NOMO-1 treated with dmso at 0.1 percent for 144 hours (cell line): Measurements from ENCODE around the gene HDAC10.
A peak's percentile ranks its signal among the peaks of the same experiment; 100 is the strongest.

Source experiments
- DNase-seq: peaks from one replicate; lab custom pipeline; 2025; ENCODE audit not compliant: unreplicated experiment; lab: John Stamatoyannopoulos, UW

The HDAC10 gene

GRCh38 chr22:50271519-50271970, 20.5 kb upstream of the HDAC10 start:
- DNase-seq = no peak

DNA sequence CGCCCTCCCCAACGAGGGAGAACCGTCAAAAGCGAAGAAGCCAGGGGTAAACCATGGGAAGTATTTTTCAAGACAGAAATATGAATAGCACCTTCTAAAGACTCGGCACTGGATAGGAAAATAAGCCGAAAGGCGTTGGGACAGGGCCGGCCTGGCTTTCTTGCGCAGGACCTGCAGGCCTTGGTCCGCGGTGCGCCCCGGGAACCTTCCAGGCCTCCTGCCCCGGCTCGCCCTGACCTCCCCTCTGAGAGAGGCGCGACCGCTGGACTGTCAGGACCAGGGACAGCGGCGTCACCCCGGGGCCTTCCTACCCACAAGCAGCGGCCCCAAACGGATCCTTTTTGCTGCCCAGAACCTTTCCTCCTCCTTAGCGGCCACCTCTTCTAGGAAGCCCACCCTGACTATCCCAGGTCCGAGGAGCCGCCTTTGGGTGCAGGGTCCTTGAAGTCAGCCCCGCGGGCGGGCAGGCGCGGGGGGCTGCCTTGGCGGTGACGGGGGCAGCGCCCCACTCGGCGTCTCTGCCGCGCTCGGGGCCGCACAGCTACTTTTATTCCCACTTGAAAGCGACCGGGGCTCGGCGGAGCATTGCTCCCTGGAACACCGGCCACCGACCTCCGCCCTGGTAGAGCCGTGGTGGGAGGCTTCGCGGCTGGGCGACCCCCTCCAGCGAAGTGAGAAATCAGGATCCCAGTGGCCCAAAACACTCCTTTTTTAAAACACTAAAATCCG, 19.8 kb upstream of the HDAC10 start:
- DNase-seq = peak; percentile 19

DNA sequence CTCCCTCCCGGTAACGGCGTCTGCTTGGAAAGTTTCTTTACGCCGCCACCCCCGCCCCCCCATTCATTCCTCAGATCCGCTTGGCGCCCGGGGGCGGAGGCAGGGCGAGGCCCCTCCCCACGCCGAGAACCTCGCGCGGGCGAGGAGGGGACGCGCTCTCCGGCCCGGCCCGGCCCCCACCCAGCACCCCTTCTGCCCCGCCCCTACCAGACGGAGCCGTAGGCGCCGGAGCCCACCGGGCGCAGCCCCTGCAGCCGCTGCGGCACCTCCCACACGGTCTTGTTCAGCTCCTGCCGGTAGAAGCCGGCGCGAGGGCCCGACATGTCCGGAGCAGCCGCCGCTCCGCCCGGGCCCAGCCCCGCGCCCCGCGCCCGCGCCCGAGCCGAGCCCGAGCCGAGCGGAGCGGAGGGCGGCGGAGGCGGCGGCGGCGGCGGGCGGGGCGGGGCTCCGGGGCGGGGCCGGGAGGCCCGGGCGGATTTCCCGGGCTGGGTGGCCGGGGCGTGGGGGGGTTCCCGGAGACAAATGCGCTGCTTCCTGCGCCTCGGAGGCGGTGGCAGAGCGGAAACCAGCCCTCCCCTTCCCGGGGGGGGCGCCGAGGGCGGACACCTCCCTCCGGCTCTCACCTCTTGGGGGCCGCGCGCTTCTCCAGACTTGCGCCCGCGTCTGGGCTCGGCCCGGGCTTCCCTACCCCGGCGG, 19.1 kb upstream of the HDAC10 start, which contains the start of gene MAPK11:
TSS of gene MAPK11 (minus strand) at position 411 of the 696 bp plus-strand sequence. CDS start at position 323, 88 bp downstream.
- no peak for DNase-seq

DNA sequence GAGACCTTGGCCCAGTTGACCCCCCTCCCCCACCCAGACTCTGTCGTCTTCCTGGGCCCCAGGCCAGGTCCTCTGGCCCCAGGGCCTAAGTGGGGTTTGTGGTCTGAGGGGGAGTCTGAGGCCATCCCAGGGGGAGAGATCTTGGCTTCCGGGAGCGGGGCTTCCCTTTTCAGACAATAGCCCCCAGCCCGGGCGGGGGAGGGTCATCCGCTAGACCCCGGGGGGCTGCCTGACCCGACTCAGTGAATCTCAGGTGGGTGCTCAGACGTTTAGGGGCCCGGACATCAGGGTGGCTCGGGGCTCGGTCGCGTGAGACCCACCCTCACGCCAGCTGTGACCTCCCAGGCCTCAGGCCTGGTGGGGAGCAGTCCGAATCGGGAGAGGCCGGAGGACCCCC, 18.5 kb upstream of the HDAC10 start:
- DNase-seq = no peak

DNA sequence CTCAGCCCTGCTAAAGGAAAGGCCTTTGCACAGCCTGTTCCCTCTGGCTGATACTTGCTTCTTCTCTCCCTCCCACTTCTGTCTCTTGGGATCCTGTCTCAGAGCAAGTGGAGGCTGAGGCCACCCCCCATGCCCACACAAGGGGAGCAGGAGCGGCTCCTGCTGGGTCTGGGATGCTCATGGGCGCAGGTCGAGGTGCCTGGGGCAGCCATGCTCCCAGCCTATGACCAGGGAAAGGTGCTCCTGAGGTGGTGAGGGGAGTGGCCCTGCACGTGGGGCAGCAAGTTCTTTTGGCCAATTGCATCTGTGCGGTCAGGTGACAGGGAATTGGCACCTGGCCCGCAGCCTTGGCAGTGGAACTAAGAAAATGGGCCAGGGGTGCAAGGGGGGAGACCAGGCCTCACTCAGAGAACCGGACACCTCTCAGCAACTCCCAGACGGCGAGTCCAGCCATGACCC, 17.6 kb upstream of the HDAC10 start:
- DNase-seq = no peak

DNA sequence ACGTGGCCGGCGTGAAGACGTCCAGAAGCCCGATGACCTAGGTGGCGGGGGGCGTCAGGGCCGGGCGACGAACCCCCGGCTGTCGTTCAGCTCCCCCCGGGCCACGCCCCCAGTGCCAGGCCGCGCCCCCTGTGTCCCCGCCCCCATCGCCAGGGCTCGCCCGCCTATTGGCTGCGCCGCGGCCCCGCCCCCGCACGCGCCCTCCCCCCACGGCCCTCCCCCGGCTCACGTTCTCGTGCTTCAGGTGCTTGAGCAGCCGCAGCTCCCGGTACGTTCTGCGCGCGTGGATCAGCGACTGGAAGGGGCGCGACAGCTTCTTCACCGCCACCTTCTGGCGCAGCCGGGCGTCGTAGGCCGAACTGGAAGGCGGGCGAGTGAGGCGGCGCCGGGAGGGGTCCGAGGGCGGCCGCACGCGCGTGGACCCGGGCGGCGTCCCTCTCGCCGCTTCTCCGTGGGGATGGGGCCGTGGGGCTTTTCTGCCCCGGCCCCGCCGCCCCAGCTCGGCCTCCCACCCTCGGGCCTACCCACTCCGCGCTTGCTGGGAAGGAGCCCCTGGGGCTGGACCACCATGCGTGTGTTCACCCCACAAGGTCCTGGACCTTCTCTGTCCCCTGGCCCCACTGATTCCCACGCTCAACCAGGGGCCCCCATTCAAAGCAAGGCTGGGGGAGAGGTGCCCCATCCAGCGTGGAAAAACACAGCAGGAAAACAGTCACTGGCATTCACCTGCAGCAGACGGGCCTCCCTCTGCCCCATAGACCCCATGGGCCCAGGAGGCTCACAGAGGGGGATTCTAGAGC, 16.7 kb upstream of the HDAC10 start:
- DNase-seq = no peak

GRCh38 chr22:50266994-50267393, 15.9 kb upstream of the HDAC10 start:
- no peak for DNase-seq

DNA sequence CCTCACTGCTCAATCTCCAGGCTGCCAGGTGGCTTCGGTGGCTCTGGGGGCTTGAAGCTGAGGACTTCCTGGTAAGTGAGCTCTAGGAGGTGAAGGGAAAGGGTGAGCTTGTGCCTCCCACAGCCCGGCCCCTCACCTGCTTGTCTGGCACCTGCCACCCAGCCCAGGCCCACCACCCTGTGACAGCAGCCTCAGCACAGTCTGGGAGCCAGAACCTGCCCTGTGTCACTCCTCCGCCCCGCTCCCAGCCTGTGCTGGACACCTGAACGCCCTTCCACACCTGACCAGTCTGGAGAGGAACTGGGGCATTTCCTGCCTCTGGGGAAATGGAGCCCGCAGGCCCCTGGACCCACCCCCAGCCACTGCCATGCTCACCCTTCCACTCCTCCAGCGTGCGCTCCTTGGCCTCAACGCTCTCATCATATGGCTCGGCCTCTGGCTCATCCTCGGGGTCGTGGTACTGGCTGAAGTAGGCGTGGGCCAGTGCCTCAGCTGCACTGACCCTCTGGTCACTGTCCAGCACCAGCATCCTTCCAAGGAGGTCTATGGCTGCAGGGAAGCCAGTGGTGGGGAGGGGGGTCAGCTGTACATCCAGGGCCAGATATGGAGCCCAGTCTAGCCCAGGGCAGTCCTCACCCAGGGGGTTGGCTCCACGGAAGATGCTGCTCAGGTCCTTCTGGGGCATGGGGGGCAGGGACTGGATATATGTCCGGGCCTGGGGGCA, 14.0 kb upstream of the HDAC10 start:
- no peak for DNase-seq

- no peak for DNase-seq
Observed at GRCh38 chr22:50264104-50264745, 13.2 kb upstream of the HDAC10 start.

GRCh38 chr22:50262973-50263617, 12.0 kb upstream of the HDAC10 start:
- no peak for DNase-seq

DNA sequence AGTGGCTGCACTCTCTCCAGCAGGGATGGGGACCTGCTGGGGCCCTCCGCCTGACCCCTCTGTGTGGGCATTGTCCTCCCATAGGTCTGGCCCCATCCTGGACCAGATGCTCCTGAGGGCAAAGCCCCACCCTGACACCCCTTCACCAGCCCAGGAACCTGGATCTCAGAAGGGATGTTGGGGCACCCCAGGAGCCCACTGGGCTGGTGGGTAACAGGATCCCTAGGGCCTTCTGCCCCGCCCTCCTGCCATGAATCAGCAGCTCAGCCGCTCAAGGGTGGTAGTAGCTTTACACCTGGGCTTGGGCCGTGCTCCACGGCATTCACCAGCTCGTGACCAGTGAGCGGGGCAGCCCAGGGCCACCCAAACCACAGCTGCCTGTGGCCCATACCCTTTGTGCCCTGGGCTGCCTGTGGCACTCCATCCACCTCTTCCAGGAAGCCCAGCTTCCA, 11.4 kb upstream of the HDAC10 start:
- no peak for DNase-seq

DNA sequence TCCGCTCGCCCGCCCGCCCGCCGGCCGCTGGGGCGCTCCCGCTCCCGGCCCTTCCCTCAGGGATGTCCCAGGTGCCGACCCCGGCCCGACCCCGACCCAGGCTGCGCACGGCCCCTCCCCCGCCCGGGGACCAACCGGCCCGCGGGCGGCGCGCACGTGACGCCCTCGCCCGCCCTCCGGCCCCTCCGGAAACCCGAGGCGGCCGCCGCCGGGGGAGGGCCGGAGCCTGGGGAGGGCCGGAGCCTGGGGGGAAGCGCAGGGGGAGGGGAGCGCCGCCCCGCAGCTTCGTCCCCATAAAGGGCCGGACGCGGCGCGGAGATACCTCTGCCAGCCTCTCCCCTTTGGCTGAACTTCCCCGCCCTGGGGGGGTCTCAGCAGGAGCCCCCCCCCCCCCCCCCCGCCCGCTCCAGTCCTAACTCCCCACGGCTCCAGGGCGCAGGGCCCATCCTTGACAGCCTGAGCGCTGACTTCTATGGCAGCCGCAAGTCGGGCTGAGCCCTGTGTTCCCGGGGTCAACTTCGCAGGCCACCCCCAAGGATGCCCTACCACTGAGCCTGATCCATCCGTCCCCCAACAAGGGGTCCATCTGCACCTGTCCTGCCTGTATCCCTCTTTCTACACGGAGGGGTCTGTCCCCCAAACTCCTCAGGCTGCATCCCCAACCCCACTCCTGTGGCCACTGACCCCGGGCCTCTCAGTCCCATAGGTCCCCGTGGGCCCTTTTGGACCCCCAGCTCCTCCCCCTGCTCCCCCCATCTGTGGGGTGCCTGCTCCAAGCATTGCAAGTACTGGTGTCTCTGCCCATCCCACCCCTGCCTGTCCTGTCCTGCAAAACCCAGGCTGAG, 10.8 kb upstream of the HDAC10 start, which contains the start of gene MAPK12:
TSS of gene MAPK12 (minus strand) at position 69 of the 845 bp plus-strand sequence. CDS start 174 bp downstream, outside the sequence.
- DNase-seq = no peak

- no peak for DNase-seq
Observed at GRCh38 chr22:50260801-50261614, 9.9 kb upstream of the HDAC10 start.

DNA sequence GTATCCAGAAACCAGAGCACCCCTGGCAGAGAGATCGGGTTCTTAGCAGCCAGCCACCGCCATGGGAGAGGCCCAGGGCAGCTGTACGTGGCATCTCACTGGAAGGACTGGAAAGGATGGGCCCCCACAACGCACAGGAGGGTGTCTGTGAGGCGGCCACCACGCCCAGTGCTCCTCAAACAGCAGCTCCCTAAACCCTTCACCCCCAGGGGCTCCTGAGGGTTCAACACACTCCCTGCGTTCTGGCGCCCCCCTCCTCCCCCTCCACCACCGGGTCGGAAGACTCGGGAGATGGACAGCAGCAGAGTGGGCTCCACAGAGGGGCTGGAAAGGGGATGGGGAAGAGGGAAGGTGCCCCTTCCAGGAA, 9.4 kb upstream of the HDAC10 start:
- DNase-seq = no peak

DNA sequence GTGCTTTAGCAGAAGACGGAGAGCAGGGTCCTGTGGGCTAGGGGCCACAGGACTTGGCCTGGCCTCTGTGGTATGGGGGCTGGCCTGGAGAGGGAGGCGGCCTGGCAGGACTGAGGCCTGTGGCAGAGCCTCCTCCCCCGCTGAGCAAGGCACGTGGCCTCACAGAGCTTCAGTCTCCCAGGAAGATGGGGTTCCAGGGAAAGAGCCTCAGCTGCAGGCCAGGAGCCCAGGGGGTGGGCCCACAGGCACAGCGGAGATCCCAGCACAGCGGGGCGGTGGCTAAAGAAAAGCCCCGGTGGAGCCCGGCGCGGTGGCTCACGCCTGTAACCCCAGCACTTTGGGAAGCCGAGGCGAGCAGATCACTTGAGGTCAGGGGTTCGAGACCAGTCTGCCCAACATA, 8.2 kb upstream of the HDAC10 start:
- DNase-seq = no peak

GRCh38 chr22:50258361-50259292, 7.6 kb upstream of the HDAC10 start:
- DNase-seq = no peak
